Measurements from ENCODE around the gene APOBEC3H. TPM values are rescaled to one million over a fixed set of nuclear protein-coding genes. Genes with fewer than 3 reads are reported as not detected.

APOBEC3H gene
- total and polyA plus RNA-seq, 9 of the 15 experiments (the other 6 are each of a cell fraction or from before 2014, with no cell fraction given) = 0.10 to 0.21 TPM; not detected in 7

- TF ChIP-seq ZBTB5 (IDR thresholded peaks at IDR 0.05) (no peak), U2AF2 (optimal IDR thresholded peaks at IDR 0.05; ENCODE audit: low read depth, low read length) (no peak), ZFP30 (CRISPR knock-in tag; IDR thresholded peaks at IDR 0.05; ENCODE audit: borderline replicate concordance) (no peak), CXXC5 (CRISPR knock-in tag; IDR thresholded peaks at IDR 0.05) (peak; percentile 59; the same call in 1 of the 2 replicates), ZNF584 (CRISPR knock-in tag; IDR thresholded peaks at IDR 0.05; ENCODE audit: low read depth) (peak; percentile 96), ETS2 (tag; IDR thresholded peaks at IDR 0.05; ENCODE audit: borderline replicate concordance, poor library complexity, severe bottlenecking) (no peak), DIDO1 (tag; IDR thresholded peaks at IDR 0.05; ENCODE audit: low read depth) (peak; percentile 63; the same call in 1 of the 2 replicates), NKRF (IDR thresholded peaks at IDR 0.05; ENCODE audit: borderline replicate concordance) (no peak), MTA1 (IDR thresholded peaks at IDR 0.05; ENCODE audit: borderline replicate concordance) (no peak), ZNF778 (CRISPR knock-in tag; IDR thresholded peaks at IDR 0.05) (no peak), PPARD (CRISPR knock-in tag; IDR thresholded peaks at IDR 0.05) (peak; percentile 33; the same call in 1 of the 2 replicates), SNIP1 (IDR thresholded peaks at IDR 0.05; ENCODE audit: low read depth) (no peak), SREBF1 (IDR thresholded peaks at IDR 0.05; ENCODE audit: borderline replicate concordance, low read depth, low read length) (no peak), ID3 (CRISPR knock-in tag; IDR thresholded peaks at IDR 0.05) (peak; percentile 70; the same call in 1 of the 2 replicates), ID3 (tag; IDR thresholded peaks at IDR 0.05) (peak; percentile 98), ZBTB34 (CRISPR knock-in tag; IDR thresholded peaks at IDR 0.05) (peak; percentile 26; the same call in 1 of the 2 replicates), CGGBP1 (CRISPR knock-in tag; IDR thresholded peaks at IDR 0.05) (no peak), NCOR1 (IDR thresholded peaks at IDR 0.05) (no peak), JUN (IDR thresholded peaks at IDR 0.05; ENCODE audit: borderline replicate concordance, low read depth, low read length) (no peak), JUN (CRISPR knock-in tag; IDR thresholded peaks at IDR 0.05; ENCODE audit: borderline replicate concordance) (no peak), NR2C1 (IDR thresholded peaks at IDR 0.05) (no peak), NR2C1 (tag; IDR thresholded peaks at IDR 0.05) (peak; percentile 82), BACH1 (tag; IDR thresholded peaks at IDR 0.05) (peak; percentile 84), L3MBTL2 (IDR thresholded peaks at IDR 0.05) (no peak), HDAC8 (tag; IDR thresholded peaks at IDR 0.05) (peak; percentile 90)
These were observed 11.4 kb downstream of the APOBEC3H start (continued) for GRCh38 chr22:39108487-39108886.

All from K562 (cell line).